GM19372 (cell line): ENCODE measurements around the gene NPPC.
"Not testable (repeated sequence)": the region's sequence is repeated elsewhere in the genome, so short reads cannot be mapped to it uniquely, and the experiment has no call there.

Experiments
- ATAC-seq: cut with Tn5 transposase; IDR thresholded peaks from one replicate; pipeline ENCODE4 v1.9.1; 2021; ENCODE audit warnings: mild to moderate bottlenecking, low read depth, moderate library complexity; ENCODE audit not compliant: unreplicated experiment

Gene NPPC, protein sequence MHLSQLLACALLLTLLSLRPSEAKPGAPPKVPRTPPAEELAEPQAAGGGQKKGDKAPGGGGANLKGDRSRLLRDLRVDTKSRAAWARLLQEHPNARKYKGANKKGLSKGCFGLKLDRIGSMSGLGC

DNA sequence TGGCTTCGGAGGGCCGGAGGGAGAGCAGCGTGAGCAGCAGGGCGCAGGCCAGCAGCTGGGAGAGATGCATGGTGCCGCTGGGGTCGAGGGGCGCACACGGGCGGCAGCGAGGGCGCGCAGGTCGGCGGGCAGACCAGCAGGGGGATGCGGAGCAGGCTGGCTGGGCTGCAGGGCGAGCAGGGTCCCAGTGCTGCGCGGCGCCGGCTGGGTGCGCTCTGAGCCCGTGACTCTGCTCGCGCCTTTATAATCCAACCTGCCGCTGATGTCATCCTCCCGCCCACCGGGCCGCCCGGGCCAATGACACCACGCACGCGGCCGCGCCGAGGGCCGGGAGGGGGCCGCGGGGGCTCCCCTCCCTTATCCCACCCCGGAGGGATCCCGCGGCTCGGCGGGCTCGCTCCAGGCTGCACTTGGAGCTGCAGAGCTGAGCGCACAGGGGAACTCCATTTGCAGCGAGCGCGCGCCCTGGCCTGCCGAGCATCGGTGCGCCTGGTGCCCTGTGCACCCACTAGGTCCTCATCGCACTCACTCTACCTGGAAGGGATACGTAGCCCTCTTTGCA, at the start of gene NPPC:
TSS of gene NPPC (minus strand) at position 217 of the 562 bp plus-strand sequence. CDS start at position 70, 147 bp downstream.
- peak; percentile 63 for ATAC-seq

DNA sequence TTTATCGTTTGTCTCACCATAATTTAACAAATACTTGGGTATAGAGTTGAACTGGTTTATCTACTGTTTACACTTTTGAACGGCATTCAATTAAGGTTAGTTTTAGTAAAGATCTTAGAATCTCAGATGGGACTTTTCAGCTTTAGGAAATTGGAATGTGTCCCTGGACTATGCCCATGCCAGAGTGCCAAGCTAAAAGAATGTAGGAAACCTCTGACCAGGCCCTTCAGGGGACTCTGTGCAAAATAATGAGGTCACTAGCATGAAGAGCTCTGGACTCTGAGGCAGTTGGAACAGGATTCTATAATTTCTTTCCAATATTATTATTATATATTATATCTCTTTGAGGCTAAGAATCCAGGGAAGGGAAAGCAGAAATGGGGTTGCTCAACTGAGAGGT, 48.8 kb upstream of the NPPC start:
- no peak for ATAC-seq

DNA sequence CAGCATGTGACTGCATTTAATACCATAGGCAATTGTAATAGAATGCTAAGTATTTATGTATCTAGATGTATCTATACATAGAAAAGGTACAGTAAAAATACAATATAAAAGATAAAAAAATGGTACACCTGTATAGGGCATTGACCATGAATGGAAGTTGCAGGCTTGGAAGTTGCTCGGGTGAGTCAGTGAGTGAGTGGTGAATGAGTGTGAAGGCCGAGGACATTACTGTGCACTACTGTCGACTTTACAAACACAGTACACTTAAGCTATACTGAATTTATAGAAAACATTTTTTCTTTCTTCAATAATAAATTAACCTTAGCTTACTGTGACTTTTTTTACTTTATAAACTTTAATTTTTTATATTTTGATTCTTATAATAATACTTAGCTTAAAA, 44.3 kb upstream of the NPPC start:
- ATAC-seq: no peak

DNA sequence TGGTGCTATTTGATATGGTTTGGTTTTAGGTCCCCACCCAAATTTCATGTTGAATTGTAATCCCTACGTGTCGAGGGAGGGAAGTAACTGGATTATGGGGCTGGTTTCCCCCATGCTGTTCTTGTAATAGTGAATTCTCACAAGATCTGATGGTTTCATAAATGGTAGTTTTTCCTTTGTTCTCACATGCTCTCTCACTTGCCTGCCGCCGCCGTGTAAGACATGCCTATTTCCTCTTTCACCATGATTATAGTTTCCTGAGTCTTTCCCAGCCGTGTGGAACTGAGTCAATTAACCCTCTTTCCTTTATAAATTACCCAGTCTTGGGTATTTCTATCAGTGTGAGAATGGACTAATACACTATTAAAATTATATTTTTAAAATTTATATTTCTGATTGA, 42.6 kb upstream of the NPPC start:
- no peak for ATAC-seq

DNA sequence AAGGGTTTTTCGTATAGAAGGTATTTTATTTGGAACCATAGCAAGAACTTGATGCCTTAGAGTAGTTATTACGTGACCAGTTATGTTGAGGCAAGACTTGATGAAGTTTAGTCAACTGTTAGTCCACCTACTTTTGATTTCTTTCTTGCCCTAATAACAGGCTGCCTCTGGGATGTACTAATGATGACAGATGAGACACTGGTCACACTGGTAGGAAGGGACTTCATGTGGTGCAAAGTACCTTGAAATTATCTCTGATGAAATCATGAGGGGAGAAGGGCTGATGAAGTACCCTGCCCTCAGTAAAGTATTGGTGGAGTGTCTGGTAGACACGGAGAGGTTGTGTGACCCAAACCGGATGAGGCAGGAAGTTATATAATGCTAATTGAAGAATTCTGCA, 40.7 kb upstream of the NPPC start:
- no peak for ATAC-seq

DNA sequence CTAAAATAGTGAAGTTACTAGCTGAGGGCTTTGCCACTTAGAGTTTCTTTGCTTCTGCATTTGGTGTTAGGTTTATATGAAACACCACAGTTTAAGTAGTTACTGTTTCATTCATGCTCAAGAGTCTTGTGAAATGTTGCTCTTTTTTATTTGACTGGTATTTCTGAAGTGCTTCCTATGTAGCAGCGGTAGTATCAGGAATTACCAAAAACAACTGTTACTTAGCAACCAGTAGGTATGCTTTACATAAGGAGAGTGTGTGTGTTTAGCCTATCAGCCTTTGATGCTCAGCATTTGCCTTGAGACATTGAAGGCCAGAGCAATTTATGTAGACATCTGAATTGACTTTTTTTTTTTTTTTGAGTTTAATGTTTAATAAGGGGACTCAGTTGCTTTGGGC, 38.9 kb upstream of the NPPC start:
- ATAC-seq: no peak

DNA sequence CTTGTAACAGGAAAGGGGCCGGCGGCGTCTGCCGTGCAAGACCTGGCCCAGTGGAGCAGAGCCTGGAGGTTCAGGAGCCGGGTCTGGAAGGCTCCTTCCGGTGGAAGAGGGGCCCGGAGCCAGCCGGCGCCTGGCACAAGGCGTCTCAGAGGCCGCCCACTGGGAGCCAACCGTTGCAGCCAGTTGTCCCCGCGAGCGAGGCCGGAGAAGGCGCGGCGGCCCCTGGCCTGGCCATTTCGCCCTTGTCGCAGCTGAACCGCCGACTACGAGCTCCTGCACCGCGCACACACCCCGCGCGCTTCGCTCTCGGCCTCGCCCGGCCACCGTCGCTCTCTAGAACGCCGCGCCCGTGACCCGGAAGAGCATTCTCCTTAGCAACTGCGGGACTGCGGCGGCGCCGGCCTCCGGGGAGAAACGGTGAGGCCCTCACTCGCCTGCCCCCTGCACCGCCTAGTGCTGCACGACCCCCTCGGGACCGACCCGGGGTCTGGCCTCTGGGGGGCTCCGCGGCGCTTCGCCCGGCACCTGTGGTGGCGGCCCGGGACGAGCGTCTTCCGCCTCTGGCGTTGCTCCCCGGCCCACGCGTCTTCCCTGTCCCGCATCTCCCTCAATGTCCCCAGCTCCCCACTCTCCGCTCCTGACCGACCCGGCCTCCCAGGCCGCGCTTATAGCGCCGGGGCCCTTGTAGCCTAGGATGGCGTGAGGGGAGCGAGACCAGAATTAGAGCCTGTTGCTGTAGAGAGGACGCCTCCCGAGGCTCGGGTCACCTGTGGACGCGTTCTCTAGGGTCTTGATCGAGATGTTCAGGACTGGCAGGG, 35.4 kb upstream of the NPPC start, which contains the start of gene DIS3L2:
TSS of gene DIS3L2 (plus strand) at position 365 of the 818 bp plus-strand sequence. CDS start 53,215 bp downstream, outside the sequence.
- peak; percentile 95 for ATAC-seq

DNA sequence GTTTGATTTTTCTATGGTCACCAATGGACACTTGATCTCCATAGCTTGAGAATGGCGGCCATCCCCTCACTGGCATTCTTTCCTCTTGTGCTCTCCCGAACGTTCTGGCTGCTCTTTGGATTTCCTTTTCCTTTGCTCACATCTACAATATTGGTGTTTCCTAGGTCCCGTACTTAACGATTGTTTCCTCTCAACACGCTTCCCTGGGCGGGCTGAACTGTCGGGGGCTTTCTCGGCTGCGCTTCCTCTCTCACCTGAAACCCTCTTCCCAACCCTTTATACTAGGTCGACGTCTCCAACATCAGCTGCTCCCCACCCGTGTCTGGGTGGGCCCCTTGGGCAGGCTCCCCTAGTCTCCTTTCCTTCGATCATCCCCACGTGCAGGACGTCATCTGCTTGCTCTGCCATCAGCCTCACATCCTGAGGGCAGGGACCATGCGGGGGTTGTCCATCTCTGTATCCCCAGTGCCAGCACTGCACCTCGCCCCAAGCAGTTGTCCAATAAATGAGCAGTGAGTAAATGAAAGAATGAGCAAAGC, 34.7 kb upstream of the NPPC start:
- ATAC-seq: no peak

DNA sequence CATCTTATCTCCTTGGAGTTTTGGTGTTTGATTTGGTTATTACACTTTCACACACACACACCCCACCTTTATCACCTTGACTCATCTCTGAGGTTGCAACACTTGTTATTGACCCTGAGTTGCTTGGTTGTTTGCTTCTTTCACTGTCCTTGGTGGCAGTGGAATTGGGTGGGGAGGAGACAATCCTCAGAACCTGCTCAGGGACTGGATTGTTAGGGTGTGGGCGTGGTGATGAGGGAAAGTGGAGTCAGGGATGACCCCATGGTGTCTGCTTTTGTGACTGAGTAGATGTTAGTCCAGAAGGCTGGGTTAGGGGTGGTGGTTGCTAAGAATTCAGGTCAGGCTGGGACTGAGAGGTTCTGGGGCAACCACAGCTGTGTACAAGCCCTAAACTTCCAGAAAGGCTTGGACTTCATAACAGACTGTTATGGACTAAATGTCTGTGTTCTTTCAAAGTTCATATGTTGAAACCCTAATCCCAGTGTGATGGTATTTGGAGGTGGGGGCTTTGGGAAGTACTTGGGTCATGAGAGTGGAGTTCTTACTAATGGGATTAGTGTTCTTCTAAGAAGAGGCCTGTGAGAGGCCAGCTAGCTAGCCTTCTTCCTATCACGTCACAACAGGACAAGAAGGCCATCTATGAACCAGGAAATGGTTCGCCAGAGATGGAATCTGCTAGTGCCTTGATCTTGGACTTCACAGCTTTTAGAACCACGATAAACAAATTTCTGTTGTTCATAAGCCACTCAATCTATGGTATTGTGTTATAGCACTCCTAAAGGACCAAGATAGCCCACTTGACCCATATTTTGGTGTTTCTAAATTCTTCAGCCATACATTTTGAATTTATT, 31.9 kb upstream of the NPPC start:
- ATAC-seq: no peak

DNA sequence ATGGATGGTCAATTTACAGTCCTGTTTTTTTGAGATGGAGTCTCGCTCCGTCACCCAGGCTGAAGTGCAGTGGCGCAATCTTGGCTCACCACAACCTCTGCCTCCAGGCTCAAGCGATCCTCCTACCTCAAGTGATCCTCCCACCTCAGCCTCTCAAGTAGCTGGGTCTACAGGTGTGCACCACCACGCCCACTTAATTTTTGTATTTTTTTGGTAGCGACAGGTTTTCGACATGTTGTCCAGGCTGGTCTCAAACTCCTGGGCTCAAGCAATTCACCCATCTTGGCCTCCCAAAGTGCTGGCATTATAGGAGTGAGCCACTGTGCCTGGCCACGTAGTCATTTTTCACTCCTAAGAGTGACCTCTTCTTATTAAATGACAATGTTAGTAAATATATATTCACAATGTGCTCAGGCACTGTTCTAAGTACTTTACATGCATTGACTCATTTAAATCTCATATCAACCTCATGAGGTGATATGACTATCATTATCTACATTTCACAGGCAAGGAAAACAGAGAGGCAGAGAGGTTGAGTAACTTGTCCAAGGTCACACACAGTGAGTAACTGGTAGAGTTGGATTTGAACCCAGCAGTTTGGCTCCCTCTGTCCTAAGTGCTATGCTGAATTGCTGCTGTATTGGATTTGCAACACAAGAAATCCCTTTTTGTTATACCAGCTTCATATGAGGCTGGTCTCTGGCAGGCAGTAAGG, 29.7 kb upstream of the NPPC start:
- ATAC-seq: no peak

DNA sequence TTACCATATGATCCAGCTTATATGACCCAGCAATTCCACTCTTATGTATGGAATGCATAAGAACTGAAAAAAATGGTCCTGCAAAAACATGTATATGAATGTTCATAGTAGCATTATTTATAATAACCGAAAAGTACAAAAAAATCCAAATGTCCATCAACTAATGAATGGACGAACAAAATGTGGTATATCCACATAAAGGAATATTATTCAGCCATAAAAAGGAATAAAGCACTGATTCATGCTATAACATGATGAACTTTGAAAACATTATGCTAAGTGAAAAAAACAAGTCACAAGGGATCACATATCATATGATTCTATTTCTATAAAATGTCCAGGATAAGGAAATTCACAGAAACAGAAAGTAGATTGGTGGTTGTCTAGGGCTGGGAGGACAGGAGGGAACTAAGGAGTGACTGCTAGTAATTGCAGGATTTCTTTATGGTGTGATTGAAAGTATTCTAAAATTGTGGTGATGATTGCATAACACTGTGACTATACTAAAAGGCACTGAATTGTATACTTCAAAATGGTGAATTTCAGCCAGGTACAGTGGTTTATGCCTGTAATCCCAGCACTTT, 25.3 kb upstream of the NPPC start:
- no peak for ATAC-seq

DNA sequence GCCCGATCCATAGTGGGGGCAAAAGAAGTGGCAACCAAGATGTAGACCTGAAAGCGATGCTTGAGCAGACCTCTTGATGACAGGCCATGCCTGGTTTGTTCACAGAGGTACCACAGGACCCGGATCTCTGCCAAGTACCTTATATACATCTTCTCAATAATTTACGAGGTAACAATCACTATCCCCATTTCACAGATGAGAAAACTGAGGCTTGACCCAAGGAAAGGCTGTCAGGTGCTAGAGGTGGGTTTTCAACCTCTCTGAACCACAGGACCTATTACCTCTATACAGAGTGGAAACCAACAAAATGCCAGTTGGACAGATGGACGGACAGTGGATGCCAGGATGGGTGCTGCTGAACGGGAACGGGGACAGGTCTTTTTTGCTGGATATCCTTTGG, 21.5 kb upstream of the NPPC start:
- ATAC-seq: no peak

DNA sequence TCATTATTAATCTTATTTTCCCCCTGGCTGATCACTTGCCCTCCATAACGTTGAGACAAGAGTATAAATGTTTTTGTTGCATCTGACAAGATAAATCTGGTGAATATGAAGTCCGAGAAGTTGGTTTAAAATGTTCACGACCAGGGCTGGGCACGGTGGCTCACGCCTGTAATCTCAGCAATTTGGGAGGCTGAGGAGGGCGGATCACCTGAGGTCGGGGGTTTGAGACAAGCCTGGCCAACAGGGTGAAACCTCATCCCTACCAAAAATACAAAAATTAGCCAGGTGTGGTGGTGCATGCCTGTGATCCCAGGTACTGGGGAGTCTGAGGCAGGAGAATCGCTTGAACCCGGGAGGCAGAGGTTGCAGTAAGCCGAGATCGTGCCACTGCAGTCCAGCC, 20.9 kb upstream of the NPPC start:
- ATAC-seq: not testable (repeated sequence)

DNA sequence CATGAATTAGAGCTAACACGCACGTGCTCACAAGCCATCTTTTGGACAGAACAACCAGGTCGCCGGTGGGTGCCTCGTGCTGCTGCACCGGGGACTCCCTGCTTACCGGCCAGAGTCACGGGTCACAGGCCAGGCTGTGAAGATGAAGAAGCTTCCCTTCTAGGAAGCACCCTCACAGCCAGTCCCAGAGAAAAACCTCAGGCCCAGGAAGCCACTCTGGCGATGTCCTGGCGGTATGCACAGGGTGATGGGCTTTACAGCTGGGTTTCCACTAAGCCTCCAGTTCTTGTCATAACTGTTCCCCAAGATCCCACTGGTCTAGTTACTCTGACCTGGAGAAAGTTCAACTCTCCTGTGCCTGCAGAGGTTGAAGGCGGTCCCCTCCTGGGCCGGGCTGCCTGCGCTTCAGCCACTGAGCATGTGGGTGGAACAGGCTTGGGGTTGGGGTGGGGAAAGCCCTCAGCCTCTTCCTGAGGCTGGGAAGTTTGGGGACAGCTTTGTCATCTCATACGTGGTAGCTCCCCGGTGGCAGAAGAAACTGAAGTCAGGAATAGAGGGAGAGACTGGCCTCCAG, 20.1 kb upstream of the NPPC start:
- ATAC-seq: no peak

DNA sequence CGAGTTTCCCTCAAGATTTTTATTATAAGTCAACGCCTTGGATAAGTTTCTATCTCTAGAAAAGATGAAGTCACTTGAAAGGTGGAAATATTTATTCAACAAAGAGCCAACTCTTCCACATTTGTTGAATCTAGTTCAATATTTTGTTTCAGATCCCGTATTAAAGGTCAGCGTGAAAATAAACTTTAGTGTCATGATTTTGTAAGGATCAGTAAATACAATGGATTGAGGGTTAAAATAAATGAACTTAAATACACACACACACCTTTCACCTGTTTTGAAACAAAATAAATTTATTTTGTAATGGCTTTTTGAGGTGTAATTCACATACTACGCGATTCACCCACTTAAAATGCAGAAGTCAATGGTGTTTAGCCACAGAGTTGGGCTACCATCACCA, 16.0 kb upstream of the NPPC start:
- no peak for ATAC-seq

DNA sequence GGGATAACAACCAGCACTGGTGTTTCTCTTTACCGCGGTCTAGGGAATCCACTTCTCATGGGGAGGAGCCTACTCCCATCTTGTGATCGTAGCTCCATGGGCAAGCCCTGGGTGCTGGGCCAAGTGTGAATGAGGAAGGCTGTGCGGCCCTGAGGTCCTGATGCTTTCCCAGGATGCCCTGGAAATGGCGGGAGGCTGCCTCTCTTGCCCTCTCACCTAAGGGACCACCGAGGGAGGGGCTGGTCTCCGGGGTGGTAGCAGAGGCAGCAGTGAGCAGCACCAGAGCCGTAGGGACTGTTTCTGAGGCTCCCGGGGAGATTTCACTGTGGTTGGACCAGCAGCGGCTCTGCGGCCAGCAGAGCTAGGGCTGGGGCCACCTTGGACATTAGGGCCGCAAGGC, 15.5 kb upstream of the NPPC start:
- no peak for ATAC-seq

DNA sequence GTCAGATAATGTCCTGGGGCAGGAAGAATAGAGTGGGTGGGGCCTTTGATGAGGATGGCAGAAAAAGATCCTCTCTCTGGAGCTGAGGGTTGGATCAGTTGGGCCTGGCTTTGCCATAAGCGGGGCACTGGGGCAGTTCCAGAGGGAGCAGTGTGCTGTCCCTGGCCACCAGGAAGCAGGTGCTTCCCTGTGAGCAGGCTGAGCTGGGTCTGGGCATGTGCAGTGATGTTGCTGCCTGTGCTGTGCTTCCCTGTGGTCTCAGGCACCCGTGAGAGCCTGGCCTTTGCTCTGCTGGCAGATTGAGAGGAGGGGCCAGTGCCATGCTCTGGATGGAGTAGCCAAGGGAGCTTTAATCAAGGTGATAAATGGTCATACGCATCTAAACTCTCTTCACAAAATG, 14.6 kb upstream of the NPPC start:
- ATAC-seq: no peak

DNA sequence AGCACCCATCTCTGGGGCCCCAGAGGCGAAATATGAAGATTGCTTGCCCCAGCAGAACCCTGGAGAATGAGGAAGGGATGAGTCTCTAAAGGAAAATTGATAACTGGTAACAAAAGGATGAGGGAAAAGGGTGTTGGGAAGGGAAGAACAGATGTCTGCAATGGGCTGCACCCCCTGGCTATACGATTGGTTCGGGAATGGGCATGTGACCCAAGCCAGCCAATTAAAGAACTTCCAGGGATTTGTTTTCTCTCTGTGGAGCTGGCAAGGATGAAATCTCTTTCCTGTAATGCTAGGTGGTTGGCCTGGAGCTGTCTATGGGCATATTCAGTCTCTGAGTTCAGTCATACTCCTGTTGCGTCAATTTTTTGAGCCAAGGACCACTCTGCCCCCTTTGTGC, 12.8 kb upstream of the NPPC start:
- no peak for ATAC-seq

DNA sequence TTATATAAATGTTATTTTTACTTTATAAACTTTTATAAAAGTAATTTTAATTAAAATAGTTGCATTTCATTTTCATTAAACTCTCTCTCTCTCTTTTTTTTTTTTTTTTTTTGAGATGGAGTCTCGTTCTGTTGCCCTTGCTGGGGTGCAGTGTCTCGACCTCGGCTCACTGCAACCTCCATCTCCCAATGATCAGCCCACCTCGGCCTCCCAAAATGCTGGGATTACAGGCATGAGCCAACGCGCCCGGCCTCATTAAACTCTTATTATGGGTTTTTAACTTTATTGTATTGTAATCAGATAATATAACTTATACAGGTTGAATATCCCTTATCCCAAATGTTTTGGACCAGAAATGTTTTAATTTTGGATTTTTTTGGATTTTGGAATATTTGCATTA, 10.9 kb upstream of the NPPC start:
- ATAC-seq: no peak
